Fibroblast of skin of right biceps (primary cell): ENCODE measurements around the gene UBE3B.

Source experiments
- DNase-seq: peaks from one replicate; pipeline ENCODE4 v3.0.0-alpha.2; 2013

Gene UBE3B

DNA sequence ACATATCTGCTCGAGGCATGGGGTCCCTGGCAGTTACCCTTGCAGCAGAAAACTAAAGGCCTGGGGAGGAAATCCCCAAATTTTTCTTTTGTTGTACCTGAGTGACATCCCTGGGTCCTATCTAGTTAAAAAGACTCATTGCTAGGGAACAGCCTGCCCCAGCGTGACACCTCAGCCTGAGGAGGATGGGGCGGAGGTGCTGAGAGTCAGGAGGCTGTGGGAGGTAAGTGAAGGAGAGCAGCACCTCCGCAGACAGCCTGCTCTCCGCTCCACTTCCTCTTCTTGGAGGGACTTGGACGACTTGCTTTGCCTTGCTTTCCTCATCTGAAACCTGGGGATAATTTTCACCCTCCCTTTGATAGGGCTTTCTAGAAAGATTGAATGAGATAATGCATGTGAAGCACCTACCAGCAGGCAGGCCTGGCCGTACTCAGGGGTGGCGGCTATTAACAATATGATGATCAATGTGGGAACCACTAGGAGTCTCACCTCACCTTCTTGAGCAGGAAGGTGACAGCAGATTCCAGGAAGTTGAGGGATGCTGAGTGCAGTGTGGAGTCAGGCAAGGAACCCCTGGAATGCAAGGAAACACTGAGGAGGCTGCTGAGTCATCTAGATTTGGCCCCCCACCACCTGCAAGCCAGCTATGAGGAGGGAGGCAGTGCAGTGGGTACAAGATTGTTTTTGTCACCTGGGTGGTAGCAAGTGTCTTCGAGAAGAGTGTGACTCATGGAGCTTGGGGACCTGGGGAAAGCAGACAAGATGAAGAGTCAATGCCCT is 23.2 kb downstream of the UBE3B start:
- no peak for DNase-seq

DNA sequence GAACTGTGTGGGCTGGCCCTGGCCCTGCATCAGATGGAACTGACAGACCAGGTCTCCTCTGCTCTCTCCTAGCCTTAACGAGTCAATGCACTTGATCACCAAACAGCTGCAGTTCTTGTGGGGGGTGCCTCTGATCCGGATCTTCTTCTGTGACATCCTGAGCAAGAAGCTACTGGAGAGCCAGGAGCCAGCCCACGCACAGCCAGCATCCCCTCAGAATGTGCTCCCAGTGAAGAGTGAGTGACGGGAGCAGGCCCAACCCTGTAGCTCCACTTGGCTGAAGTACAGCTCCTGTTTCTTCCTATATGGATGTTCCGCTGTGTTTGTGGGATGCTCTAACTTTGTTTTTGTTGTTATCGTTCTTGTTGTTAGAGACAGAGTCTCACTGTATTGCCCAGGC is 23.9 kb downstream of the UBE3B start:
- no peak for DNase-seq

DNA sequence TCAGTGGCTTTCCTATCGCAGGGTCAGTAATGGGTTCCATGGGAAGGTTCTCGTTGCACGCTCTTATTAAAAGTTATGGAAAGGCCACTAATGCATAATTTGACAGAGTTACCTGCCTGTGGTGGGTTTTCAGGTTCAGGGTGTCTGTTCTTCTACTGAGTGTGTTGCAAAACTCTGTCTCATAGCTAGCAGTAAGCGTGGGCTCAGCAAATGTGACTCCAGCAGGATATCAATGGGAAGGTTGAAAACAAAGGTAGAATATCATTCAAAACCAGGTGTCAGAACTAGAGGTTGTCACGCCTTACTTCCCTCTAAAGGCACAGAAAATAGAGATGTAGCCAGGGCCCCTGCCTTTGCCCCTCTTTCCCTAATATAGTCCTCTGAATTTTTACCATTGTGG is 24.9 kb downstream of the UBE3B start:
- DNase-seq = no peak

DNA sequence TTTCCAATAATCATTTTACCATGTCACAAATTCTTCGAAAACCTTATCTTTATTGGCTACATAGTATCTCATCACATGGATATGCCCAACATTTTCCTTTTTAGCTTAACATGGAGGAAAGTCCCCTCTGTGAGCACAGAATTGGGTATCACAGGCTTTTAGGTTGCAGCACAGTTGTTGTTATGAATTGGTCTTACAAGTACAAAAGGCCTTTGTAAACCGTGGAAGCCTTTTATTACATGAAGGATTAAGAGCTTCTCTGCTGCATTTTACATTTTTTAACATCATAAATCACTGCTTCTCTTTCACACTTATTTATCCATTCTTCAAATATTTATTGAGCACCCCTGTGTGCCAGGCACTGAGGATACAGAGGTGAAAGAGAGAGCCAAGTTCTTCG is 26.2 kb downstream of the UBE3B start:
- DNase-seq = no peak

DNA sequence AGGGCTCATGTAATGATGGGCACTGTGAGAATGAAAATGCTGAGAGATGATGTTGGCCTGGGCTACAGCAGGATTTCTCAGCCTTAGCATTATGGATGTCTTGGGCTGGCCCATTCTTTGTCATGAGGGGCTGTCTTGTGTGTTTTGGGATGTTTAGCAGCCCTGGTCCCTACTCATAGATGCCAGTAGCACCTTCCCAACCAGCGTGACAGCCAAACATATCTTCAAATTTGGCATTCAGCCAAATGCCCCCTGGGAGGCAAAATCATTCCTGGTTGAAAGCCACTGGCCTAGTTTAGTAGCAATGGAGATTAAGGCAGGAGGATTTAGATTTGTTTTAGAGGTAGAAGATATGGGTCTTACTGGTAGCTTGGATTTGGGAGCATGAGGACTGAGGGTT is 26.6 kb downstream of the UBE3B start:
- DNase-seq = no peak

DNA sequence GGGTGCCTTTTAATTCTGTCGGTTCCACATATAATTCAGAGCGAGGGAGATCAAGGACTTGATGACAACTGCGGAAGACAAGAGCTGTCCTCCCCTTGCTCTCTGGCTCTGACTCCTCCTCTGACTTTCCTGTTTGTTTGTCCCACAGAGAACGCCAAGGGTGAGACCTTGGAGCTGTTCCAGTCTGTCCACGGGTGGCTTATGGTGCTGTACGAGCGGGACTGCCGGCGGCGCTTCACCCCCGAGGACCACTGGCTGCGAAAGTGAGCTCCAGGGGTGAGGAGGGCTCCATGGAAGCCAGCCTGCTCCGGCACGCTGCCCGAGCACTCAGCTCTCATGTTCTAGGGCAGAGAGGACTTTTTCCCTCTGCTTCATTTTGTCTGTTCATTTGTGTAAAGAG is 32.8 kb downstream of the UBE3B start:
- no peak for DNase-seq

DNA sequence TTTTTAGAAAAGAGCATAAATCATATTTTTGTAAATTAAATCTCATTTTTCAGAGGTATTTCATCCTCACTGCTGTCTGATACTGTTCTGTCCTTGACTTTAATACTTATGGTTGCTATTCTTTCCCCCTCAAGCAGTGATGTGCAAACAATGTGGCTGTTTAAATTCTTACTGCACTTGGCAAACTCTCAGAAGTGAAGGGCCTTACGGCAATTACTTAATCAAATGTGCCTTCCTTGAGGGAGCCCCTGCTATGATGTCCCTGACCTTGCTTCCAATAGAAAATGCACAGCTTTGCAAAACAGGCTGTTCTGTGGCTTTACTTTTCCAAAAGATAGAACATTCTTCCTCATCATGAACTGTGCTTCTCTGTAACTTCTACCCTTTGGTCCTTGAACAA is 35.2 kb downstream of the UBE3B start:
- DNase-seq = no peak

DNA sequence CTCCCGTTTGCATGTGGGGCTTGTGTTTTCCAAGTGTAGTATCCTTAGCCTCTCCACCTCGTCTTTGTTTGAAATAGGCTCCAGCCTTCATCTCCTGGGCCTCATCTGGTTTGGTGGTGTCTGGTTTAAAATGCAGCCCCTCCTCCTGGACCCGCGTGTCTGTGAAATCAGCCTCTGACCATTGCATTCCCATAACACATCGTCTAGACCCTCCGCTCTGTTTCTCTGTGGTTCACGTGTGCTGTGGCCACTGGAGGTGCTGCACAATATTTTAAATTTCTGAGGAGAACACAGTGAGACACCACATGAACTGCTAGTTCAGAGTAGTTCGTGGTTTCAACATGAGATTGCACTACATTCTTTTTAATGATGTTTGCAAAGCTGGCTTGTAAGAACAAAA is 35.6 kb downstream of the UBE3B start:
- no peak for DNase-seq

DNA sequence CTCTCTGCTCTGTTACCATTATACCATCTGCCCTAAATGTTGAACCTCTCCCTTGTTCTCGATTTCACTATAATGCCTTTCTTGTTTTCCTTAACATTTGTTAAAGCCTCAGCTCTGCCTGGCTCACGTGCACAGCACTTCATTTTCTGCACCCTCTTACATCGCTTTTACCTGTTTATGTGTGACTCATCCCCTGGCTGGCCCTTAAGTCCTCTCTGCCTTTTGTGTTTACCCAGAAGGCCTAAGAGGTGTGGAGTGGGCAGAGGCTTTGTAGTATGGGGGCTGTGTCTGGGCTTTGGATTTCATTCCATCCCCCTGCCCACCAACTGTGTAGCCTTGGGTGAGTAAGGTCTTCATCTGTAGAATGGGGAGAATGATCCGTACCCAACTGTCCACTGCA is 36.5 kb downstream of the UBE3B start:
- no peak for DNase-seq

DNA sequence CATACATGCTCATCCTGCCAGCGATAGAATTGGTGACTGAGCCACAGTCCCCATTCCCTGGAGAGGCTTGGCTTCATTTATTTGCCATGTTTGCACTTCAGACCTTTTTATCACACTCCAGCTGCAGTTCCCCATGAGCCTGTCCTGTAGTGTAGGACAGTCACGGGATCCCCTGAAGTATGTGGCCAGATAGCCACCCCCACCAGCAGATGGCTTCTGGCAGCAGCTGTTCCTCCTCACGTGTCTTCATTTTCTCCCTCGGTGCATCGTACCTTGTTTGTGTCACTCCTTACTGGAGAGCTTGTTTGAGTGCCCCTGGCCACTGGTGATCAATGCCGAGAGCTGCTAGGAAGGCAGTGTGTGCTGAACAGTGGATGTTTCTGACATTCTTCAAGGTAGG is 40.2 kb downstream of the UBE3B start:
- DNase-seq = no peak

DNA sequence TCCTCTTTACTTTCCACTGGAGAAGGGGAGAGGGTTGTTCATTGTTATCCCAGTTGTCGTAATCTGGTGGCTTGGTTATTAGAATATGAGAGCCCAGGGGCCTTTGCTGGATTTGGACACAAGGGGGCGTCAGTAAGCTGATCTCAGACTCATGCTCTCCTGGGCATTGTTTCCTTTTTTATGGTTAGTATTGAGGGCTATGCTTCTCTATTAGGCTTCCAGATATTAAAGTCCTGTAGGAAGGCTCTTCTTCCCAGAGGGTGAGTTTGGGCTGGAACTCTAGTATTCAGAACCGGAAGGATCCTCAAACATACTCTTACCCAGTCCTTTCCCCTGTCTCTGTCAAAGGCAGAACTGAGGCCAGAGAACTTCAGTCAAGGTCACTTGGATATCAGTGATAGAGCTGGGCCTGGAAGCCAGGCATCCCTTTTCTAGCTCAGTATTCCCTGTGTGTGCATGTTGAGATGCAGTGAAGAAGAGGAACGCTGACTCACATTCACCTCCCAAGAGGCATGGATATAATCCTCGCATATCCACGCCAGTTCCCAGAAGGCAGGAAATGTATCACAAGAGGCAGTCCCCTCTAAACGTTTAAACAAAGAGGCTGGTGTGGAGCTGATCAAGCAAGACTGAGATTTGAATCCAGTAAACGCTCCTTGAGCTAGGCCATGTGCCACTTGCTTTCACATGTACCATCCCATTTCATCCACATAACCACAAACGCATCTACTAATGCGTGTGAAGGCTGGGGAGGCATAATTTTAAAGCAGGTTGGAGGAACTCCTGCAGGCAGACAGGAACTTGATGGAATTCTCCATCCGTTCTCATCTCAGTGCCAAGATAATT is 41.6 kb downstream of the UBE3B start:
- peak; percentile 94 for DNase-seq

DNA sequence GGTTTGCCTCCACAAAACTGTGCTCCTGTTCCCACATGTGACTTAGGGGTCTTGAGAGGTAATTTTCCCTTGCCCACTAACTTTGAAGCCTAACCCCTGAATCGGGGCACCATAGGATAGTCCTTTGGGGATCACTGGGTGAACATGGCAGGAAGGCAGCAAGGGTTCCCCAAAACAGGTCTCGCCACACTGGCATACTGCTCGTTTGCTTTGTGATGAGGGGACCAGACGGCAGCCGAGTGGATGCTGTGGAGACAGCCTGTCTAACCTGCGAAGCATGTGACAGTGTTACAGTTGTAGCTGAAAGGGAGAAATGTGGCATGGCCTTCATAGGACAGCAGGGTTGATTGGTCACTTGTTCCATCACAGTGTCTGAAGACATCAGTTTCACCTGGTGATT is 42.4 kb downstream of the UBE3B start:
- no peak for DNase-seq

DNA sequence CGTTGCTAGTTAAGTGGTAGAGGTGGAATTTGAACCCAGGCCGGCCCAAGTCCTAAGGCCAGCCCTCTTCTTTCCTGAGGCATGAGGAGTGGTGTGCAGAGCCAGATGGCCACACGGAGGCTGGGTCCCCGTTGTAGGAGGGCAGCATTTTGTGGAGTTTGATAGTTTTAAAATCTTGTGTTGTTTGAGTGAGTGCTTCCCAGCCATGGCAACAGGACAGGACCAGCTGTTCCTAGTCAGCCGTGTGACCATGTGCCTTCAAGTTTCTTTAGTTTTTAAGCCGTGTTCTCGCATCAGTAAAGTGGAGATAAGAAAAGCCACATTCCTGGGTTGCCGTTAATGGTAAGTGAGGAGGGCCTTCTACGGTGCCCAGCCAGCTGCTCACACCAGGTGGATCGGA is 44.4 kb downstream of the UBE3B start:
- no peak for DNase-seq

DNA sequence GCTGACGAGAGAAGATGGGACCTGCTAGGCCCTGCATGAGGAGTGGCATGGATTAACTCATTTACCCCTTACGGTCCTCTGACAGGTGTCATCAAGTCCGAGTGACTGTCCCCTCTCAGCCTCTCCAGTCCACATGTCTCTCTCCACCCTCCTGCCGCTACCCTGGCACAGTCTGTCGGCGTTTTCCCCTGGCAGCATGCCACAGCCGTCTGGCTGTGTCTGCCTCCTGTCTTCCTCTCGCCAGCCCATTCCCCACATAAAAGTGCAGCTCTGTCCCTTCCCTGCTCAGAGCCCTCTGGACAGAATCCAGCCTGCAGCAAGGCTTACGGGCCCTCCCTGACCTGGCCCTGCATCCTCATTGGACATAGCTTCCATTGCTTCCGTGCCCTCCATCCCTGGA is 45.6 kb downstream of the UBE3B start:
- DNase-seq = no peak

DNA sequence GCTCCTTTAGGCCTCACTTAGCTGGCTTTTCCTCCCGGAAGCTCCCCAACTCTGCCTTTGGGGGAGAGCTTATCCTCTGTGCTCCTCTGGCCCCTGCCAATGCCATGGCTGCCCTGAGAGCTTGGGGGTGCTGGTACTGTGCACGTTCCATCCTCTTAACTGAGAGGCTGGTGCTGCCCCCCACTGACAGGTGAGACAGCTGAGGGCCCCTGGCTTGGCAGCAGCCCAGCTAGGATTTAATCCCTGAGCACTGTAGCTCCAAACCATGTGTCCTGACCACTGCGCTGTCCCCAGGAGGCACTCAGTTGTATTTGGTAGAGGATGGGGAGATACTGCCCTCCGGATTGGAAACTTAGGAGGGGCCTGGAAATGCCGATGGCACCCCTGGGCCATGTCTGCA is 46.1 kb downstream of the UBE3B start:
- no peak for DNase-seq

DNA sequence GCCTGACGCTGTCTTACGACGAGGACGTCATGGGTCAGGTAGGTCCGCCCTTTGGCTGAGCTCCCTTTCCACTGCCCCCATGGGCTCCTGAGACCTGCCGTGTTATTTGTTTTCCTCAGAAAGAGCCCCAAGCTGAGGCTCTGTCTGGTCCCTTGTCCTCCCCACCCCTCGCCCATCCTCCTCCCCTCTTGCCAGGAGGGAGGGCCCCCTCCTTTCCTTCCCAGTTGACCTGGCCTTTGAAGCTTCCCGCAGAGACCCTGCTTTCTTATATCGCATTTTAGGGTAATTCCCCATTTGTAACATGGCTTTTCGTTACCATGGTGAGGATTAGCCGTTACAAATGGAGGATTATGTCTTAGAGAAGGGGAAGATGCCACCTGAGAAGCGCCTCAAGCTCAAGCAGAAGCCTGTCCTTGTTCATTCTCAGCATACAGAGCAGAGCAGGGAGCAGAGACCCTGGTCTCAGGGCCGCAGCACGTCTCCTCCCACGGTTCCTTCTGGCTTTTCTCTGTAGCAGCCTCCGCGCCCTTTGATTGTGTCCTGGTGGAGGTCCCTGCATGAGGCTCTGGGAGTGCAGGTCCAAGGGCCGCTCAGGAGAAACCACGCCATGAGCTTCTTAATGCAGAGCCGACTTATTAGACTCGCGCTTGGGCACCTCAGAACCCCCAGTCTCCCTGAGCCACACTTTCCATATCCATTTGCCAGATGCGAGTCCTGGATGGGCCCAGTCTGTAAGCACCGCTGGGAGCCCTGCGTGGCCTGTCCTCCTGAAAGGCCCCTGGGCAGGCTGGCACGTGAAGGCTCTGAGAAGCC is 47.2 kb downstream of the UBE3B start:
- DNase-seq = no peak

DNA sequence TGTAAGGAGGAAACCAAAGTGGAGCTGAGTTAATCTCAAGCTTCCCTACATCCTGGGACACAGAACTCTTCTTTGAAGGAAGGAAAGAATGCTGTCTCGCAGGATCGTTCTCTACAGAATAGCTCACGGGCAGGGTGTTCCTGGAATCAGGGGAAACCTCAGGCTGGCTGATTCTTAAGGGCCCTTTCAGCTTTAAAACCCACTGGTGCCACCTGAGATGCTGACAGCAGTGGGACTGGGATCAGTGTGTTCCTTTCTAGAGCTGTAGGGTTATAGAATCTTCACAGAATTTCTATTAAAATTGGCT is 47.8 kb downstream of the UBE3B start:
- DNase-seq = no peak

DNA sequence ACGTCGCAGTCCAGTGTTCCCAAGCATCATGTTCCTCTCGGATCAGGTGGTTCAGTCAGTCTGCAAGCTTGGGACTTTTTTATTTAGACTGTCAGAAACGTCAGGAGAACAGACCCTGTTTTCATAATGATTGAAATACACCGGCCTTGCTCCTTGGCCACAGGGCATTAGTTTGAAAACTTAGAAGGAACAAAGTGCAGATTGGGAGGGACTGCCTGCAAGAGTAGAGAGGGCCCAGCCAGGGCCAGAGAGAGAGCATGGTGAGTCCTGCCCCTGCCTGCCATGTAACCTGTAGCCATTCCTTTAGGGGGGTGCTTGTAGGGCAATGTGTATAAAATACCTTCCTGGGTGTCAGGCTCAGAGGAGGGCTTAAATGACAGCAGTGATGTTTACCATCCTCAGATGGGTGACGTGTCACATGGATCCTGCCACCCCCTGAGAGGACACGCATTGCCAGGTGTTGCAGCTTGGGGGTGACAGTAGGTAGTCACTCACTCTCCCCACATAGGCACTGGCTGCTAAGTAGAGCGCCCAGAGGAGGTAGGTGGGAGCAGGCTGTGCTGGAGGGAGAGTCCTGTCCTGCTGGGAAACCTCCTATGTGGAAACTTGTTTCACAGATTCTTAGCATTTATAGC is 50.2 kb downstream of the UBE3B start:
- DNase-seq = no peak

DNA sequence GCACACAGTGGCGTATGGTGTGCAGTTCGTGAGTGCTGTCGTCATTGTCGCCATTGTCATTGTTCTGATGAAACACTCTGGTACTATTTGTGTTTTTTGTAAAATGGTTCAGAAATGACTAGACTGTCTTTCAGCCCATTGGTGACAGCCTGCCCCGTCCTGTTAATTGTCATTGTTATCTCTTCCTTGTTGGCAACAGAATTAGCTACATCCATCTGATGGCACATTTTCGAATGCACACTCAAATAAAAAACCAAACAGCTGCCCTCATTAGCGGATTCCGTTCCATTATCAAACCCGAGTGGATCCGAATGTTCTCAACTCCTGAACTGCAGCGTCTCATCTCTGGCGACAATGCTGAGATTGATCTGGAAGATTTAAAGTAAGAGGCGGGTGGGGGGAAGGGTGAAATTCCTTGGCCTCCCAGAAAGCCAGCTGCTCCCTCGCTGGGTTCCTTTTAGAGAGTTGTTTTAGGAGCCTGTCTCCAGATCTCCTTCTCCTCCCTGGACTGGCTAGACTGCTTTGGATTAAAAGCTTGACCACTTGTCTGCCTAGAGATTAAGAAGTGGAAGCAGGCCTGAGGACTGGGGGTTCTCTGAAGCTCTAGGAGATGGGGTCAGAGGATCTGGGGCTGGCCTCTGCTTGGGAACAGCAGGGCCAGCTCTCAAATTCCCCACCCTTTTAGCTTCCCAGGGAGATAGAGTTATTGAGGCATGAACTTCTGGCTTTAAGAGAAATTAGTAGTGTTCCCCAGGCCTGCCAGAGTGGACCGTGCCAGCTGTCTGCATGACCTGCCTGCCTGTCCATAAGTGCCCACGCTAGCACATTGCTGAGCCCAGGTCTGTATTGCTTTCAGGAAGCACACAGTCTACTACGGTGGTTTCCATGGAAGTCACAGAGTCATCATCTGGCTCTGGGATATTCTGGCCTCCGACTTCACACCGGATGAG is 52.5 kb downstream of the UBE3B start:
- no peak for DNase-seq

DNA sequence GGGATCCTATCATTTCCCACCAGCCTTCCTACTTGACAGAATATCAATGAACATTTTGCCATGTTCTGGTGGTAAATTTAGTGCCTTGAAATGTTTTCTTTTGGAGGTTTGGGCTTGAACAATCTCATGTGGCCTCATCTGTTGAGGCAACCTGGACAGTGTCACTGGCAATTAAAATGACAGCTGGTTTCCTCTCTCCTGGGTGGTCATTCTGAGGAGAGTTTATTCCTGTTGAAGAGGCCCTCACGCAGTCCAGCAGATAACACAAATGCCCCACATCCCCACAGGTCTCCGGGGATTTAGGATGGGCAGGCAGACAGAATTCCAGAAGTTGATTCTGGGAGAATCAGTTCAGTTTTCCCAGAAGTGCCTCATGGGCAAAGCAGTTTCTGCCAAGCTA is 54.0 kb downstream of the UBE3B start:
- DNase-seq = no peak

DNA sequence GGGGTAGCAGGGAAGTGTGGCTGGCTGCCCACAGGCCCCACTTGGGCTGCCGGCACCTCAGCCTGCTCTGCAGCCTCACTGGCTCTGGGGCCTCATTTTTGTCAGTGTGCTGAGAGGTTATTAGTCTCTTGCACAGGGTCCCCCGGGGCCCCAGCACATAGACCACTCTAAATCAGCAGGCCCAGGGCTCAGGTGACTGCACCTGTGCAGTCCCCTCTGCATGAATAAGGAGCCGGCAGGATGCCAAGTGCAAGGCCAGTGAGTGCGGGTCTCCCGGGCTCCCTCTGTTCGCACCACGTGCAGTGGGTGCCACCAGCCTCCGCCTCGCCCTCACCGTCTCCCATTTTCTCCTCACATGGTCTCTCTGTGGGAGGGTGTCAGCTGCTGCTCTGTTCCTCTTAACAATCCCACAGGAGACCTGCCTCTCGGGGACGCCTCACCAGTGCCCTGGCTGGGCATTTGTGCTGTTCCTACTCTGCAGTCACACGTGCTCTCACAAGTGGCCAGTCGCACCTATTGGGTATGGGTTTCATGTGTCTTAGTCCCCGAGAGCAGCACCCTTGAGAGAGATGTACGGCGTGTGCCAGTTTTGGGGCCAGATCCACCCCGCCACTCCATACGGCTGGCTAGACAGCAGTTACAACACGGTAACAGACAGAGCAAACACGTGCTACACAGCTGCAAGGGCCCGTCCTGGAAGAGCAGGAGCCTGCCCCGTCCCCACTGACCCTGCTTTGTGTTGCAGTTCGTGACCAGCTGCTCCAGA is 55.5 kb downstream of the UBE3B start:
- no peak for DNase-seq

DNA sequence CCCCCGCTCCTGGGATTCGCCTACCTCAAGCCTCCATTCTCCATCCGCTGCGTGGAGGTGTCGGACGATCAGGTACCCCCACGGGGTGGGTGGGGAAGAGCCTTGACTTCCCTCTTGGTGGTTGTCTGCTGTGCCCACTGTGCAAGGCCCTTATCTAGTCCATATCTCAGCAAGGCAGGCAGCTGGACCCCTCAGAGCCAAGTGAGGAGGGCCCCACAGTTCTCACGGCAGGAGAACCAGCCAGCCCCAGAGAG is 56.0 kb downstream of the UBE3B start:
- DNase-seq = no peak
